ENCODE data around the gene REG3A.

The REG3A gene

GRCh38 chr2:79159653-79160052, at the start of gene REG3A:
TSS of gene REG3A (minus strand) at chr2:79159753. CDS start at chr2:79159405, 348 bp downstream.
- no peak for DNase-seq

- no peak for DNase-seq
These were observed 41.2 kb upstream of the REG3A start for GRCh38 chr2:79200762-79201161.

GRCh38 chr2:79191816-79192215, 32.3 kb upstream of the REG3A start:
- DNase-seq, result no peak

- no peak for DNase-seq
These were observed 31.5 kb upstream of the REG3A start for GRCh38 chr2:79191081-79191480.

GRCh38 chr2:79189465-79189864, 29.9 kb upstream of the REG3A start:
- no peak for DNase-seq

GRCh38 chr2:79181617-79182016, 22.1 kb upstream of the REG3A start:
- no peak for DNase-seq

- DNase-seq, result no peak
These were observed 20.5 kb upstream of the REG3A start for GRCh38 chr2:79180092-79180491.

- no peak for DNase-seq
These were observed 19.5 kb upstream of the REG3A start for GRCh38 chr2:79179036-79179435.

- DNase-seq, result no peak
These were observed 18.6 kb upstream of the REG3A start for GRCh38 chr2:79178076-79178674.

- no peak for DNase-seq
These were observed 11.9 kb upstream of the REG3A start for GRCh38 chr2:79171348-79171958.

GRCh38 chr2:79162801-79163200, 3.2 kb upstream of the REG3A start:
- no peak for DNase-seq

- no peak for DNase-seq
These were observed 2.6 kb upstream of the REG3A start for GRCh38 chr2:79162132-79162531.

GRCh38 chr2:79159030-79159429, 523 bp downstream of the REG3A start:
- no peak for DNase-seq

- no peak for DNase-seq
These were observed 3.6 kb downstream of the REG3A start for GRCh38 chr2:79155826-79156476.

- DNase-seq, result no peak
These were observed 20.1 kb downstream of the REG3A start for GRCh38 chr2:79139423-79139822.

- DNase-seq, result no peak
These were observed 21.2 kb downstream of the REG3A start for GRCh38 chr2:79138385-79138784.

GRCh38 chr2:79131687-79132086, 27.9 kb downstream of the REG3A start:
- DNase-seq, result no peak

- no peak for DNase-seq
These were observed 29.7 kb downstream of the REG3A start for GRCh38 chr2:79129804-79130203.

- no peak for DNase-seq
These were observed 30.3 kb downstream of the REG3A start for GRCh38 chr2:79129260-79129659.

GRCh38 chr2:79128406-79128805, 31.1 kb downstream of the REG3A start:
- no peak for DNase-seq

GRCh38 chr2:79125721-79125985, 33.9 kb downstream of the REG3A start:
- no peak for DNase-seq

- no peak for DNase-seq
These were observed 34.4 kb downstream of the REG3A start for GRCh38 chr2:79124907-79125720.

GRCh38 chr2:79122676-79123075, 36.9 kb downstream of the REG3A start:
- DNase-seq, result no peak

GRCh38 chr2:79120194-79120713, 39.3 kb downstream of the REG3A start, which contains the start of gene REG1A:
TSS of gene REG1A (plus strand) at chr2:79120488. CDS start at chr2:79120862, 374 bp downstream.
- no peak for DNase-seq

All from stimulated activated CD4-positive, alpha-beta T cell treated with anti-CD3 and anti-CD28 coated beads, Interleukin-1b, Interleukin-23, amount 100 ng/mL, for 48 hours (primary cell).